HG03280 (cell line): ENCODE results near the gene FDPS.
A peak's percentile ranks its signal among the peaks of the same experiment; 100 is the strongest.

ENCODE experiments used
- ATAC-seq: cut with Tn5 transposase; IDR thresholded peaks from one replicate; pipeline ENCODE4 v1.9.1; 2021; ENCODE audit warnings: mild to moderate bottlenecking, moderate library complexity; ENCODE audit not compliant: unreplicated experiment

The FDPS gene

GRCh38 chr1:155308493-155309422 lies at the start of gene FDPS:
Gene FDPS (plus strand): TSS chr1:155308866. CDS start chr1:155309790, 924 bp downstream.
- ATAC-seq: peak; percentile 94

GRCh38 chr1:155260276-155260675 lies 48.4 kb upstream of the FDPS start:
- ATAC-seq: no peak

- ATAC-seq: no peak
Measured at GRCh38 chr1:155261493-155261851, 47.2 kb upstream of the FDPS start.

- peak; percentile 95 for ATAC-seq
Measured at GRCh38 chr1:155261852-155262673, 46.6 kb upstream of the FDPS start, which contains the start of gene SCAMP3. Gene SCAMP3 (minus strand): TSS chr1:155262360. CDS start chr1:155262151, 209 bp downstream.

- no peak for ATAC-seq
Measured at GRCh38 chr1:155263067-155263466, 45.6 kb upstream of the FDPS start.

- ATAC-seq: no peak
Measured at GRCh38 chr1:155266553-155266952, 42.1 kb upstream of the FDPS start.

- no peak for ATAC-seq
Measured at GRCh38 chr1:155267373-155267772, 41.3 kb upstream of the FDPS start.

- no peak for ATAC-seq
Measured at GRCh38 chr1:155268630-155269029, 40.0 kb upstream of the FDPS start.

GRCh38 chr1:155269381-155269780 lies 39.3 kb upstream of the FDPS start:
- no peak for ATAC-seq

- peak; percentile 32 for ATAC-seq
Measured at GRCh38 chr1:155272466-155273342, 36.0 kb upstream of the FDPS start.

- ATAC-seq: peak; percentile 83
Measured at GRCh38 chr1:155273343-155274245, 35.1 kb upstream of the FDPS start, which contains the start of gene CLK2. Gene CLK2 (minus strand): TSS chr1:155273504. CDS start chr1:155270977, 2,527 bp downstream.

- peak; percentile 60 for ATAC-seq
Measured at GRCh38 chr1:155277070-155277901, 31.4 kb upstream of the FDPS start, which contains the start of gene HCN3. Gene HCN3 (plus strand): TSS chr1:155277463. CDS start chr1:155277591, 128 bp downstream.

GRCh38 chr1:155277902-155278688 lies 30.6 kb upstream of the FDPS start:
- no peak for ATAC-seq

- no peak for ATAC-seq
Measured at GRCh38 chr1:155278689-155279160, 29.9 kb upstream of the FDPS start.

- ATAC-seq: no peak
Measured at GRCh38 chr1:155279268-155279667, 29.4 kb upstream of the FDPS start.

GRCh38 chr1:155282488-155283091 lies 26.1 kb upstream of the FDPS start:
- ATAC-seq: no peak

GRCh38 chr1:155284476-155284875 lies 24.2 kb upstream of the FDPS start:
- no peak for ATAC-seq
